HuH-7.5 (cell line): ENCODE results near the gene RFFL.
"Not testable (repeated sequence)": the region's sequence is repeated elsewhere in the genome, so short reads cannot be mapped to it uniquely, and the experiment has no call there.

Experiments
- DNase-seq: peaks from one replicate; pipeline ENCODE4 v3.0.0; 2011; ENCODE audit warnings: low spot score

Gene RFFL

GRCh38 chr17:35048685-35049379, 14.7 kb downstream of the RFFL start:
- no peak for DNase-seq

GRCh38 chr17:35046740-35047283, 16.7 kb downstream of the RFFL start:
- no peak for DNase-seq

- no peak for DNase-seq
These were observed 17.3 kb downstream of the RFFL start for GRCh38 chr17:35046245-35046644.

GRCh38 chr17:35045458-35045979, 18.0 kb downstream of the RFFL start:
- DNase-seq = not testable (repeated sequence)

- no peak for DNase-seq
These were observed 19.3 kb downstream of the RFFL start for GRCh38 chr17:35044181-35044580.

GRCh38 chr17:35041390-35041789, 22.1 kb downstream of the RFFL start:
- no peak for DNase-seq

GRCh38 chr17:35038453-35038852, 25.1 kb downstream of the RFFL start:
- DNase-seq = no peak

- DNase-seq = no peak
These were observed 32.7 kb downstream of the RFFL start for GRCh38 chr17:35030780-35031179.

GRCh38 chr17:35028531-35029262, 34.8 kb downstream of the RFFL start:
- DNase-seq = no peak

- DNase-seq = not testable (repeated sequence)
These were observed 35.4 kb downstream of the RFFL start for GRCh38 chr17:35028097-35028496.

- no peak for DNase-seq
These were observed 38.0 kb downstream of the RFFL start for GRCh38 chr17:35025541-35025940.

- no peak for DNase-seq
These were observed 40.0 kb downstream of the RFFL start for GRCh38 chr17:35023538-35023937.

GRCh38 chr17:35022536-35023063, 40.9 kb downstream of the RFFL start:
- DNase-seq = no peak

- DNase-seq = no peak
These were observed 41.8 kb downstream of the RFFL start for GRCh38 chr17:35021520-35022380.

GRCh38 chr17:35019386-35020179, 43.9 kb downstream of the RFFL start:
- DNase-seq = no peak

- no peak for DNase-seq
These were observed 44.7 kb downstream of the RFFL start for GRCh38 chr17:35018814-35019213.

GRCh38 chr17:35017021-35017420, 46.5 kb downstream of the RFFL start:
- no peak for DNase-seq

GRCh38 chr17:35016369-35016768, 47.1 kb downstream of the RFFL start:
- DNase-seq = no peak

GRCh38 chr17:35011671-35012216, 51.8 kb downstream of the RFFL start:
- no peak for DNase-seq

GRCh38 chr17:35010093-35010492, 53.4 kb downstream of the RFFL start:
- DNase-seq = no peak

- DNase-seq = no peak
These were observed 56.5 kb downstream of the RFFL start for GRCh38 chr17:35006961-35007360.
